ENCODE data around the gene LIX1. TPM values are rescaled to one million over a fixed set of nuclear protein-coding genes. Genes with fewer than 3 reads are reported as not detected.

The LIX1 gene
- total RNA-seq, 2 donors from 2014 or later = 0.26 TPM; not detected in 1

DNA sequence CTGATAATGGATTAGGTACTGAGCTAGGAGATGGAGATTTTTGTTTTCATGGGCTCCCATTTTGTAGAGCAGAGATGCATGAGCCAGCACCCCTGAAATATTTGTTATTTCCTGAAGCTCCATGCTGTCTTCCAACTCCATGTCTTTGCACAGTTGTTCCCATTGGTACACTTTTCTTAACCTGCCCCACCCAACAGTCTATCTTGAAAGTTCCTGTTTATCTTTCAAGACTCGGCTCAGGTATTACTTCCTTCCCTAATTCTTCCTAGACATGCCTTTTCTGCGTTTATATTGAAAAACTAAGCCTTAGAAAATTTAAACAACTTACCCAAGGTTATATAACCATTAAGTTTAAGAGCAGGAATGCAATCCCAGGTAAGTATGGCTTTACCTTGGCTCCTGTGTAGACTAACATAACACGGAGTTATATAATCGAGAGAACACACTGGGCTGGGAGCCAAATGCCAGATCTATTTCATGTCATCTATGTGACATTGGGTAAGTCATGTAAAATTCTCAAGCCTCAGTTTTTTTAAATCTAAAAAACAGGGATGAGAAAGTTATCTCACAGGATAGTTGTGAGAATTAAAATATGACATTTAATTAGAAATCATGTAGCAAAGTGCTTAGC lies 67.4 kb downstream of the LIX1 start:
- Histone ChIP-seq H3K4me3 (no peak overlapping the region), H3K27me3 (no peaks in the 10 kb centered on the region), H3K36me3 (replicated peaks in 1 of 2; ENCODE audit: insufficient read depth in 1 of 2, low read depth in 2 of 2) (no peaks in the 10 kb centered on the region), H3K9me3 (no peaks in the 10 kb centered on the region), H3K4me1 (no peaks in the 10 kb centered on the region), H3K27ac (no peak overlapping the region)
- TF ChIP-seq POLR2A (IDR thresholded peaks at IDR 0.05) = no peak
- TF ChIP-seq, protein P1, sequence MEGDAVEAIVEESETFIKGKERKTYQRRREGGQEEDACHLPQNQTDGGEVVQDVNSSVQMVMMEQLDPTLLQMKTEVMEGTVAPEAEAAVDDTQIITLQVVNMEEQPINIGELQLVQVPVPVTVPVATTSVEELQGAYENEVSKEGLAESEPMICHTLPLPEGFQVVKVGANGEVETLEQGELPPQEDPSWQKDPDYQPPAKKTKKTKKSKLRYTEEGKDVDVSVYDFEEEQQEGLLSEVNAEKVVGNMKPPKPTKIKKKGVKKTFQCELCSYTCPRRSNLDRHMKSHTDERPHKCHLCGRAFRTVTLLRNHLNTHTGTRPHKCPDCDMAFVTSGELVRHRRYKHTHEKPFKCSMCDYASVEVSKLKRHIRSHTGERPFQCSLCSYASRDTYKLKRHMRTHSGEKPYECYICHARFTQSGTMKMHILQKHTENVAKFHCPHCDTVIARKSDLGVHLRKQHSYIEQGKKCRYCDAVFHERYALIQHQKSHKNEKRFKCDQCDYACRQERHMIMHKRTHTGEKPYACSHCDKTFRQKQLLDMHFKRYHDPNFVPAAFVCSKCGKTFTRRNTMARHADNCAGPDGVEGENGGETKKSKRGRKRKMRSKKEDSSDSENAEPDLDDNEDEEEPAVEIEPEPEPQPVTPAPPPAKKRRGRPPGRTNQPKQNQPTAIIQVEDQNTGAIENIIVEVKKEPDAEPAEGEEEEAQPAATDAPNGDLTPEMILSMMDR (IDR thresholded peaks at IDR 0.05) = no peak
- DNase-seq (peak in 1 of 4 donors; percentile 29), ATAC-seq (no peak)
- intact Hi-C loops (cut with DNase I) = no loop called here
- 20 to 44% methylated on average over 4 of the region's 4 CpGs for WGBS, 2 donors

DNA sequence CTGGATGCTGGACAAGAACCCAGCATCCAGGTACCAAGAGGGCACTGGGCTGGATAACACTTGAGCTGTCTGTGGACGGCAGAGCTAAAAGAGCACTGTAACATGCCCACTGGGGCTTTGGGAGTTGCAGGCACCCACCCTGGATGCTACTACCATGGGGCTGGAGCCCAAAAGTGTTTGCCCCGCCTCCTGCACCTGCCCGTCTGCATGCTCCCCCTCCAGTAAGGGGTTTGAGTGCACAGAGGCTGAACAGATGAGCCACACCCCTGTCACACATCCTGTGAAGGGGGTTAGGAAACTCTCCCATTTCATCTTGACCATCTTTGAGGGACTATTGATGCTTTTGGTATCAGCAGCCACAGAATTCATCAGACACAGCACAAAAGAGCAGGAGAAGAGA lies 69.0 kb downstream of the LIX1 start:
- Histone ChIP-seq H3K4me1 (no peaks in the 10 kb centered on the region), H3K36me3 (replicated peaks in 1 of 2; ENCODE audit: insufficient read depth in 1 of 2, low read depth in 2 of 2) (no peaks in the 10 kb centered on the region), H3K9me3 (no peaks in the 10 kb centered on the region), H3K27ac (no peak overlapping the region), H3K4me3 (no peak overlapping the region), H3K27me3 (no peaks in the 10 kb centered on the region)
- TF ChIP-seq POLR2A (IDR thresholded peaks at IDR 0.05) = no peak
- TF ChIP-seq, protein P1 (IDR thresholded peaks at IDR 0.05) = no peak
- DNase-seq (no peak), ATAC-seq (no peak)
- intact Hi-C loops (cut with DNase I) = no loop called here
- 78 to 94% methylated on average over 3 of the region's 3 CpGs for WGBS, 2 donors

DNA sequence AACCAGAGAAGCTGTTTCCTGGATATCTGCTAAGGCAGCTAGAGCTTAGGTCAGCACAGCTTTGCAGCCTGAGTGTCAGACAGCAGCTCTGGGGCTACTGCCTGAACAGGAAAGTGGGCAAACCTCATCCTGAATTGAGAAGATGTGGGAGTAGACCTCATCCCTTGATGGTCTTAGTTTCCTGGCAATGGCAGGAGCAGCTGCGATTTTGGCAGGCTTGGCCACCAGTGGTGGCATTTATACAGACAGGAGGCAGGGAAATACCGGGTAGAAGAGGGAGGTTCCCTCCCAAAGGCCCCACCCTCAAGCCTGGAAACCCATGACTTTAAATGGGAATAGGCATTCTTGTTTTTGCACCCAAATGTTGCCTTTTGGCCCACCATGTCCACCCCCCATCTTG lies 69.7 kb downstream of the LIX1 start:
- Histone ChIP-seq H3K27me3 (no peaks in the 10 kb centered on the region), H3K9me3 (no peaks in the 10 kb centered on the region), H3K4me1 (no peaks in the 10 kb centered on the region), H3K36me3 (replicated peaks in 1 of 2; ENCODE audit: insufficient read depth in 1 of 2, low read depth in 2 of 2) (no peaks in the 10 kb centered on the region), H3K27ac (no peak overlapping the region), H3K4me3 (no peak overlapping the region)
- WGBS, 2 donors = 66 to 74% methylated on average over 2 of the region's 2 CpGs
- intact Hi-C loops (cut with DNase I) = no loop called here
- TF ChIP-seq POLR2A (IDR thresholded peaks at IDR 0.05) = no peak
- TF ChIP-seq, protein P1 (IDR thresholded peaks at IDR 0.05) = no peak
- DNase-seq (no peak), ATAC-seq (no peak)

DNA sequence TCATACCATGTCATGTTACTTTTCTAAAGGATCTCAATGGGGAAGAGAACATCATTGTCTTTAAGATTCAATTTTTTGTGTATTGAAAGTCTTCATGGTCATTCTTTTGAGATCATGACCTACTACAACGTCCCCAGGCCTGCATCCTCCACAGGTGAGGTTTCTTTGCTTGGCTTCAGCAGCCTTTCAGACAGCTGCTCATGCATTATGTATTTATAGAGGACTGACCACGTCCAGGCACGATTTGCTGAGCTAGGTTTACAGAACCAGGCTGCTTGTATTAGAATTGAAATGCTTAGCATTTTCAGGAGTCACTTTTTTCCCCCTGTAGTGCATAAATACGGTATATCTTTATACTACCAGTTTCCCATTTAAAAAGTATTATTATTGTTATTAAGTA lies 70.4 kb downstream of the LIX1 start:
- Histone ChIP-seq H3K27ac (no peak overlapping the region), H3K4me1 (no peaks in the 10 kb centered on the region), H3K9me3 (no peaks in the 10 kb centered on the region), H3K36me3 (replicated peaks in 1 of 2; ENCODE audit: insufficient read depth in 1 of 2, low read depth in 2 of 2) (no peaks in the 10 kb centered on the region), H3K27me3 (no peaks in the 10 kb centered on the region), H3K4me3 (no peak overlapping the region)
- DNase-seq (no peak), ATAC-seq (no peak)
- no peak for TF ChIP-seq POLR2A (IDR thresholded peaks at IDR 0.05)
- TF ChIP-seq, protein P1 (IDR thresholded peaks at IDR 0.05) = no peak
- 70 to 78% methylated on average over 4 of the region's 4 CpGs for WGBS, 2 donors
- intact Hi-C loops (cut with DNase I) = no loop called here

DNA sequence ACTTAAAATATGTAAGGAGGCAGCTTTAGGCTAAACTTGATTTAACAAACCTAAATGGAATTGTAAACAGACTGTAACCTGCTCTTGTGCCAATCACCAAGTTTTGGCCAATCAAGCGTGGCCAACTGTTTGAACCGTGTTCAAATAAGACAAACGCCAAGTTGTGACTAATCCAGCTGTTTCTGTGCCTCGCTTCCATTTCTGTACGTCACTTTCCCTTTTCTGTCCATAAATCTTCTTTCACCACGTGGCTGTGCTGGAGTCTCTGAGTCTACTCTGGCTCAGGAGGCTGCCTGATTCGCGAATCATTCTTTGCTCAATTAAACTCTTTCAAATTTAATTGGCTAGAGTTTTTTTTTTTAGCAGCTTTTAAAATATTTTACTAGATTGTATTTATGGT lies 71.3 kb downstream of the LIX1 start:
- no peak for ATAC-seq
- no peaks in the 10 kb centered on the region for H3K27me3 ChIP-seq
- no peak for DNase-seq
- intact Hi-C loops (cut with DNase I) = no loop called here
- TF ChIP-seq, protein P1 (IDR thresholded peaks at IDR 0.05) = no peak
- TF ChIP-seq POLR2A (IDR thresholded peaks at IDR 0.05) = no peak
- WGBS, 2 donors = 66 to 79% methylated on average over 8 of the region's 8 CpGs
- no peak overlapping the region for H3K27ac ChIP-seq
- H3K4me1 ChIP-seq = no peaks in the 10 kb centered on the region
- no peaks in the 10 kb centered on the region for H3K36me3 ChIP-seq (replicated peaks in 1 of 2; ENCODE audit: insufficient read depth in 1 of 2, low read depth in 2 of 2)
- no peak overlapping the region for H3K4me3 ChIP-seq
- H3K9me3 ChIP-seq = no peaks in the 10 kb centered on the region
